ENCODE measurements around the gene FAM193A.

- TF ChIP-seq CTCF (IDR thresholded peaks at IDR 0.05) (no peak), POLR2A (IDR thresholded peaks at IDR 0.05) (no peak)
These were observed 64.4 kb downstream of the FAM193A start for GRCh38 chr4:2600878-2601277.
